ENCODE data around the gene TXNDC15.

TXNDC15 gene

GRCh38 chr5:134932508-134932907 is 58.3 kb downstream of the TXNDC15 start:
- no peak for DNase-seq

DNA sequence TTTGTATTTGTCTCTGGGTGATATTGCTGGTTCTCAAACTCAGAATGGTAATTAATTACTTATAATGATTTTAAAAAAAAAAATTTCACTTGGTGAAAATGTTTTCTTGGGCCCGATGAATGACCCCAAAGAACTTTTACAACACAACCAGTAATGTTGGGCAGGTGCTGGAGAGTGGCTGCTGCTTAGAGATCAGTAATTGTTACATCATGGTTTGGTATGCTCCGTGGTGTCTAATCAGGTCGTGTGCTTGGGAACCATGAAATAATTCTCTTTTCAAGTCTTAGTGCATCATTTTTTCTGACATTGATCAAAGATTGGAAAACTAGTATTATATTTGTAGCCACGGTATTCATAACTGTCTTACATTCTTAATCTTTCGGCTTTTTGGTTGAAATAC is 60.0 kb downstream of the TXNDC15 start:
- DNase-seq = no peak

GRCh38 chr5:134935711-134936602 is 61.8 kb downstream of the TXNDC15 start:
- DNase-seq = no peak

DNA sequence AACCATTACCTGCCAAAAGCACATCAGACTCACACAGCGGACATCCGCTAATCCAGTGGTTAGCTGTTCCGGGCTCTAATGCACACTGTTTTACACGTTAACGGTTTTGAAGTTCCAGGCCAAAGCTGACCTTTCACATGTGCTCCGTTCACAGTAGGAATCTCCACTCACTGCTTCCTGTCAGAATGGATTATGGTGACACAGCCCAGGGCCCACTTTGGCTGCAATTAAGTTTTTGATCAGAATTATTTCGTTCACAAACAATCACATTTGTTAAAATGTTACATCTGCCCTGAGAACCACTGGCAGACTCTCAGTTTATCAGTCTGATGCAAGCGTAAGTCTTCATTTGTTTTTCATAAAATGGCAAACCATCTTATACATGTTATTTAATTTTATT is 63.4 kb downstream of the TXNDC15 start:
- DNase-seq = no peak

- no peak for DNase-seq
Measured at GRCh38 chr5:134938030-134938429, 63.9 kb downstream of the TXNDC15 start.

DNA sequence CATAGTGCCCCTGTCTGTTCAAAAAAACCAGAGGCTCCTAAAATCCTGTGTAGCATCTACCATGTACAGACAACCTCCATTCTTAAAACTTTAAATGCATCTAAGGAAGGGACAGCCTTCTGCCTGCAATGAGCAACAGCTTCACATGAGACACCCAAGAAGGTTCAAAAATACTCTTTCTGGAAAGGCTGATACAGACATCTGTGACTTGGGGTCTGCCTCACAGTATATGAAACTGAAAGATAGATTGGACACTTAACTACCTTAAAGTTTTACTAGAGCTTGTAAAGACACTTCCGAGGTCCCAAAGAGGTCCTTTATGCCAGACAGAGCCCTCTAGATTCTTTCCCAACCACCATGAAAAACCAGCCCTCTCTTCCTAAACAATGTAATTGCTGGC is 65.3 kb downstream of the TXNDC15 start:
- DNase-seq = no peak

DNA sequence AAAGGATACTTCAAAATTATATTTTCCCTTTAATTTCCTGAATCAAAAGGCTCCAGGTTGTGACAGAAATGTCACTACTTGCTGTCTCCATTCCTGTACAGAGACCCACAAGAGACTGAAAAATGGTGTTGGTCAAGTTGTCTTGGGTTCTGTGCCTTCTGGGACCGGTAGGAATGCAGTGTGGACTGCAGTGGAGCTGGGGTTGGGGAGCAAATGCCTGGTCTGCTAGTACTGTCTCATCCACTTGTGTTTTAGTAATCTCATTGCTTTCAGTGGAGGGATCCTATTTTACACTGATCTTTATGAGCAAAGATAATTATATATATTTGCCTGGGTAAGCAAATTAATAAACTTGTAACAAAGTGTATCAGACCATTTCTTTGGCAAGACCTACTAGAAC is 69.4 kb downstream of the TXNDC15 start:
- no peak for DNase-seq

GRCh38 chr5:134944630-134945029 is 70.5 kb downstream of the TXNDC15 start:
- no peak for DNase-seq

- no peak for DNase-seq
Measured at GRCh38 chr5:134945041-134945440, 70.9 kb downstream of the TXNDC15 start.

DNA sequence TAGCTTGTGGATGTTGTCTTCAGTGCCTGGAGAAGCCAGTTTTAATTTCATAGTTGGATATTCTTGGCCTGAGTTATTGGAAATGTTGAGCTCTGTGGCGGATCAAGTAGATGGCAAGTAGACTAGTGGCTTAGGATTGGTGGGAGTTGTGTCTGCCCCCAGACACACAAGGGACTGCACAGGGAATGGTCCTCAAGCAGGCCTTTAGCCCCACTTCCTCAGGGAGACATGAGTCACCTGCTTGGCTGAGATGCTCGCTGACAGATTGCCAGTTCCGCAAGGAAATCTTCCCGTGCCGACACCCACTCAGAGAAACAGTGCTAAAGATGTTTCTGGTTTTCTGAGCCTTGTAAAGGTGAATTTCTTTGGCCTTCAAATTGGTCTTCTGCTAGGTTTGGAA is 74.7 kb downstream of the TXNDC15 start:
- DNase-seq = no peak

GRCh38 chr5:134949316-134949715 is 75.1 kb downstream of the TXNDC15 start:
- DNase-seq = no peak
